WTC11 (cell line): ENCODE data around the gene TATDN3.

Experiments
- CDX4 ChIP-seq: fragments of 250-450 bp; sonication (Bioruptor Pico); IDR thresholded peaks from 2 replicates; pipeline ENCODE4 v1.9.0; 2021; ENCODE audit warnings: moderate library complexity, mild to moderate bottlenecking, inconsistent platforms, borderline replicate concordance
- CTCF ChIP-seq: fragments of 200-600 bp; IDR thresholded peaks from 2 replicates; pipeline ENCODE4 v1.8.0; 2022; ENCODE audit warnings: antibody characterized with exemption
- ELF4 ChIP-seq: sonication (generic); formaldehyde crosslinking; IDR thresholded peaks from 2 replicates; pipeline ENCODE4 v1.8.1; 2022; ENCODE audit warnings: low read depth, mild to moderate bottlenecking, moderate library complexity, missing genetic modification reagents
- KAT7 ChIP-seq: sonication (generic); formaldehyde crosslinking; IDR thresholded peaks from 2 replicates; pipeline ENCODE4 v1.8.1; 2023; ENCODE audit warnings: missing genetic modification reagents, mild to moderate bottlenecking, borderline replicate concordance
- ZNF263 ChIP-seq: sonication (generic); formaldehyde crosslinking; IDR thresholded peaks from 2 replicates; pipeline ENCODE4 v1.8.1; 2022; ENCODE audit warnings: low read depth, mild to moderate bottlenecking, moderate library complexity, missing genetic modification reagents

DNA sequence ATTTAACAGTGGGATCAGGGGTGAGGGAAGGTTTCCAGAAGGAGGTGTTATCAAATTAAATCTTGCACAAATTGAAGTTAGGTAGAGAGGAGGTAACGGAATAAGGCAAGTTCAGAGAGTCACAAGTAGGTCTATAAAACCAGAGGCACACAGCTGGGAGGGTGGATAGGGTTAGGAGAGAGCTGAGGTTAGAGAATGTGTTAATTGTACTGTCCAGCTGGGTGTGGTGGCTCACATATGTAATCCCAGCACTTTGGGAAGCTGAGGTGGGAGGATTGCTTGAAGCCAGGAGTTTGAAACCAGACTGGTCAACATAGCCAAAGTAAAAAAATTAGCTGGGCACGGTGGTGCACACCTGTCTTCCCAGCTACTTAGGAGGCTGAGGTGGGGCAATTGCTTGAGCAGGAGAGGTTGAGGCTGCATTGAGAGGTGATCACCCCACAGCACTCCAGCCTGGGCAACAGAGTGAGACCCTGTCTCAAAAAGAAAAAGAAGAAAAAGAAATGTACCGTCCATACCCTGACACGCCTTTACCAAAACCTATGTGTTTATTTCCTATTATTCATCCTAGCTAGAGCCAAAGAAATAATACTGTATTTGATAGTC is 35.6 kb downstream of the TATDN3 start:
- TF ChIP-seq CTCF (no peak), CDX4 (CRISPR knock-in tag) (no peak), ZNF263 (CRISPR knock-in tag) (no peak), KAT7 (no peak), ELF4 (no peak)
